Prostate gland (tissue), 2 donors: ENCODE results near the gene PANX2. TPM values are rescaled to one million over a fixed set of nuclear protein-coding genes. Genes with fewer than 3 reads are reported as not detected.
A peak's percentile ranks its signal among the peaks of the same experiment; 100 is the strongest.

ENCODE experiments used
- DNase-seq: peaks from one replicate; pipeline ENCODE4 v3.0.0-alpha.2; 2019; ENCODE audit warnings: low spot score
- H3K27ac ChIP-seq, 2 donors: fragments of 200-600 bp; sonication (generic); 2 replicates each; pipeline ENCODE4 v1.5.1; 2017 to 2019
- H3K27me3 ChIP-seq: fragments of 200-600 bp; sonication (generic); replicated peaks from 2 replicates; pipeline ENCODE4 v1.5.1; 2019; ENCODE audit not compliant: insufficient read depth
- H3K36me3 ChIP-seq, 2 donors: fragments of 200-600 bp; sonication (generic); 1 replicate in 1 of 2; 2 replicates in 1 of 2; pipeline versions ENCODE4 v1.5.1 to v1.8.1; 2017 to 2019
- H3K4me1 ChIP-seq: fragments of 200-600 bp; sonication (generic); replicated peaks from 2 replicates; pipeline ENCODE4 v1.5.1; 2019
- H3K4me3 ChIP-seq, 2 donors: fragments of 200-600 bp; sonication (generic); 2 replicates each; pipeline ENCODE4 v1.5.1; 2017 to 2019
- H3K9me3 ChIP-seq: fragments of 200-600 bp; sonication (generic); 2 replicates; pipeline ENCODE4 v1.5.1; 2017
- CTCF ChIP-seq, 4 experiments: fragments of 200-600 bp in 2 of 4; fragments of 450-650 bp in 2 of 4; sonication (generic) in 2 of 4; IDR thresholded peaks; 1 replicate in 3 of 4; 2 replicates in 1 of 4; pipeline ENCODE4 v1.5.1; 2016 to 2019; ENCODE audit warnings: antibody characterized with exemption in 4 of 4, mild to moderate bottlenecking in 2 of 4, moderate library complexity in 2 of 4
- POLR2A ChIP-seq: fragments of 450-650 bp; IDR thresholded peaks from one replicate; pipeline ENCODE4 v1.6.1; 2016; ENCODE audit warnings: antibody characterized with exemption, mild to moderate bottlenecking
- POLR2AphosphoS5 ChIP-seq: sonication (generic); formaldehyde crosslinking; IDR thresholded peaks from one replicate; pipeline ENCODE4 v1.6.1; 2017; ENCODE audit warnings: antibody characterized with exemption
- WGBS: methylation state at CpG from one replicate; pipeline ENCODE4 v1.1.5; 2018; 5-methylcytosine and 5-hydroxymethylcytosine counted together
- intact Hi-C: fragments of 100-400 bp; cut with DNase I; formaldehyde crosslinking; loops from one replicate; pipeline ENCODE4 v1.14.2; 2022
- total RNA-seq, 2 donors: library from RNA; depleted of rRNA; stranded (reverse); fragments of >200 nt; gene quantifications; one replicate each; pipeline ENCODE4 v1.1.0, GENCODE V29; 2016

PANX2 gene
- total RNA-seq, 2 donors from 2014 or later = 7.5 to 9.5 TPM

GRCh38 chr22:50138988-50139387 is 31.5 kb upstream of the PANX2 start:
- H3K36me3 ChIP-seq = no peaks in the 10 kb centered on the region
- H3K27ac ChIP-seq = no peak overlapping the region
- TF ChIP-seq POLR2A (no peak), CTCF (IDR thresholded peaks at IDR 0.05) (no peak), POLR2AphosphoS5 (no peak)
- no peaks in the 10 kb centered on the region for H3K9me3 ChIP-seq
- DNase-seq = no peak
- no peak overlapping the region for H3K4me3 ChIP-seq
- H3K27me3 ChIP-seq = no peaks in the 10 kb centered on the region
- intact Hi-C loops = loop anchor here (10.0 kb wide), 1 partner anchor 54 kb away; the partner anchor contains the start of gene MLC1
- WGBS = 87% methylated on average over 9 of the region's 9 CpGs
- H3K4me1 ChIP-seq = peaks cover 18% of the 10 kb centered on the region

- intact Hi-C loops = loop anchor here (10.0 kb wide), 1 partner anchor 55 kb away; the partner anchor contains the start of gene MLC1
- DNase-seq = no peak
- H3K27me3 ChIP-seq = no peaks in the 10 kb centered on the region
- TF ChIP-seq CTCF (IDR thresholded peaks at IDR 0.05) (no peak), POLR2A (no peak), POLR2AphosphoS5 (no peak)
- H3K27ac ChIP-seq = no peak overlapping the region
- H3K4me3 ChIP-seq = no peak overlapping the region
- no peaks in the 10 kb centered on the region for H3K36me3 ChIP-seq
- no peaks in the 10 kb centered on the region for H3K9me3 ChIP-seq
- H3K4me1 ChIP-seq = peaks cover 18% of the 10 kb centered on the region
- 76% methylated on average over 15 of the region's 15 CpGs for WGBS
Observed at GRCh38 chr22:50139843-50140415, 30.6 kb upstream of the PANX2 start.

GRCh38 chr22:50140615-50141014 is 29.9 kb upstream of the PANX2 start:
- DNase-seq = no peak
- Histone ChIP-seq H3K9me3 (no peaks in the 10 kb centered on the region), H3K27ac (no peak overlapping the region), H3K4me1 (peaks cover 18% of the 10 kb centered on the region), H3K36me3 (no peaks in the 10 kb centered on the region), H3K27me3 (no peaks in the 10 kb centered on the region), H3K4me3 (no peak overlapping the region)
- intact Hi-C loops = no loop called here
- WGBS = 46% methylated on average over 3 of the region's 3 CpGs
- TF ChIP-seq POLR2AphosphoS5 = no peak
- TF ChIP-seq POLR2A = no peak
- no peak for TF ChIP-seq CTCF (IDR thresholded peaks at IDR 0.05)

- 73% methylated on average over 6 of the region's 6 CpGs for WGBS
- Histone ChIP-seq H3K27ac (no peak overlapping the region), H3K27me3 (no peaks in the 10 kb centered on the region), H3K9me3 (no peaks in the 10 kb centered on the region), H3K4me1 (peaks cover 18% of the 10 kb centered on the region), H3K4me3 (no peak overlapping the region), H3K36me3 (no peaks in the 10 kb centered on the region)
- TF ChIP-seq POLR2A (no peak), POLR2AphosphoS5 (no peak), CTCF (IDR thresholded peaks at IDR 0.05) (no peak)
- no peak for DNase-seq
- intact Hi-C loops = no loop called here
Observed at GRCh38 chr22:50141462-50141861, 29.1 kb upstream of the PANX2 start.

GRCh38 chr22:50141891-50142363 is 28.6 kb upstream of the PANX2 start:
- intact Hi-C loops = no loop called here
- TF ChIP-seq POLR2A = no peak
- TF ChIP-seq POLR2AphosphoS5 = peak; percentile 73
- peak in 1 of 4 experiments; percentile 4 for TF ChIP-seq CTCF (IDR thresholded peaks at IDR 0.05)
- no peak for DNase-seq
- Histone ChIP-seq H3K4me3 (no peak overlapping the region), H3K27me3 (no peaks in the 10 kb centered on the region), H3K4me1 (peaks cover 18% of the 10 kb centered on the region), H3K36me3 (no peaks in the 10 kb centered on the region), H3K9me3 (no peaks in the 10 kb centered on the region), H3K27ac (peak overlapping the region in 1 of 2 donors; percentile 38)
- 23% methylated on average over 11 of the region's 11 CpGs for WGBS
